Measurements from ENCODE around the gene CENATAC. TPM values are rescaled to one million over a fixed set of nuclear protein-coding genes. Genes with fewer than 3 reads are reported as not detected.

Gene CENATAC
- total and polyA plus RNA-seq, 8 donors, result 34.5 to 53.0 (median 41.5) TPM

DNA sequence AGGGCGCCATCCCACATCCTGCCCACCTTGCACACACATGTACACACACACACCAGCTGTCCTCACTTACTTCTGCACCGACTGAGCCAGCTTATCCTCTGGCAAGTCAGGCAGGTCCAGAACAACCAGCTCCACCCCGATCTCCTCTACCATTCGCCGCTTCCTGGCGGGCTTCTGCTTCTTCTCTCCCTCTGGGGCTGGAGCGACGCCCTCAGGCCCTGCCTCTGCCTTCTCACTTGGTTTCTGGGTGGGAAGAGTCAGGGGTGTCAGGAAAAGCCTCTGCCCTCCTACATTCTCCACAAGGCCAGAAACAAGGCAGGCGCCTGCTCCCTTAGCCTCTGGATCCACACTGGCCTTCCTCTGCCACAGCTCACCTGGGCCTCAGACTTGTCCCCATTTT lies 50.7 kb downstream of the CENATAC start:
- Histone ChIP-seq H3K4me3 (no peak overlapping the region), H3K27me3 (no peaks in the 10 kb centered on the region), H3K36me3 (peaks cover 0 to 95% of the 10 kb centered on the region in 2 donors), H3K4me1 (no peaks in the 10 kb centered on the region), H3K9me3 (no peaks in the 10 kb centered on the region), H3K27ac (no peak overlapping the region)
- TF ChIP-seq, protein P1, sequence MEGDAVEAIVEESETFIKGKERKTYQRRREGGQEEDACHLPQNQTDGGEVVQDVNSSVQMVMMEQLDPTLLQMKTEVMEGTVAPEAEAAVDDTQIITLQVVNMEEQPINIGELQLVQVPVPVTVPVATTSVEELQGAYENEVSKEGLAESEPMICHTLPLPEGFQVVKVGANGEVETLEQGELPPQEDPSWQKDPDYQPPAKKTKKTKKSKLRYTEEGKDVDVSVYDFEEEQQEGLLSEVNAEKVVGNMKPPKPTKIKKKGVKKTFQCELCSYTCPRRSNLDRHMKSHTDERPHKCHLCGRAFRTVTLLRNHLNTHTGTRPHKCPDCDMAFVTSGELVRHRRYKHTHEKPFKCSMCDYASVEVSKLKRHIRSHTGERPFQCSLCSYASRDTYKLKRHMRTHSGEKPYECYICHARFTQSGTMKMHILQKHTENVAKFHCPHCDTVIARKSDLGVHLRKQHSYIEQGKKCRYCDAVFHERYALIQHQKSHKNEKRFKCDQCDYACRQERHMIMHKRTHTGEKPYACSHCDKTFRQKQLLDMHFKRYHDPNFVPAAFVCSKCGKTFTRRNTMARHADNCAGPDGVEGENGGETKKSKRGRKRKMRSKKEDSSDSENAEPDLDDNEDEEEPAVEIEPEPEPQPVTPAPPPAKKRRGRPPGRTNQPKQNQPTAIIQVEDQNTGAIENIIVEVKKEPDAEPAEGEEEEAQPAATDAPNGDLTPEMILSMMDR (IDR thresholded peaks at IDR 0.05), result no peak
- ATAC-seq, result no peak
- no peak for DNase-seq
- intact Hi-C loops (cut with DNase I), result no loop called here

DNA sequence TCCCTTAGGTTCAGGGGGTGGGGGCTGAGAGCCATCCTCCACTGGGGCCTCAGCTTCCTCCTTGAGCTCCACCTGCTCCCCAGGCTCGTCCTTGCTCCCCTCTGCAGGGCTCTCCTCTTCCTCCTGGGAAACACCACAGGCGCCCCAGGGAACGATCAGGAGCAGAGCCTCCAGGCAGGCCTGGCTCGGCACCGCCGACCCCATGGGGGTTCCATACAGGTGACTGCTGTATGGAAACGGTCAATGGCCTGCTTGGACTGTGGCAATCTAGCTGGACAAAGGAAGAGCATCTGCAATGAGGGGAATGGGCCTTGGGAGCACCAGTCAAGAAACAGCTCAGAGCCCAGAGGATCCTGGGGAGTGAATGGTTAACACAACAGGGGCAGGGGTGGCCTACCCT lies 51.1 kb downstream of the CENATAC start:
- TF ChIP-seq, protein P1 (IDR thresholded peaks at IDR 0.05), result no peak
- H3K27ac ChIP-seq, result no peak overlapping the region
- no peaks in the 10 kb centered on the region for H3K9me3 ChIP-seq
- no peak for DNase-seq
- H3K4me1 ChIP-seq, result no peaks in the 10 kb centered on the region
- intact Hi-C loops (cut with DNase I), result no loop called here
- no peaks in the 10 kb centered on the region for H3K27me3 ChIP-seq
- no peak overlapping the region for H3K4me3 ChIP-seq
- no peak for ATAC-seq
- H3K36me3 ChIP-seq, result peaks cover 0 to 100% of the 10 kb centered on the region in 2 donors

DNA sequence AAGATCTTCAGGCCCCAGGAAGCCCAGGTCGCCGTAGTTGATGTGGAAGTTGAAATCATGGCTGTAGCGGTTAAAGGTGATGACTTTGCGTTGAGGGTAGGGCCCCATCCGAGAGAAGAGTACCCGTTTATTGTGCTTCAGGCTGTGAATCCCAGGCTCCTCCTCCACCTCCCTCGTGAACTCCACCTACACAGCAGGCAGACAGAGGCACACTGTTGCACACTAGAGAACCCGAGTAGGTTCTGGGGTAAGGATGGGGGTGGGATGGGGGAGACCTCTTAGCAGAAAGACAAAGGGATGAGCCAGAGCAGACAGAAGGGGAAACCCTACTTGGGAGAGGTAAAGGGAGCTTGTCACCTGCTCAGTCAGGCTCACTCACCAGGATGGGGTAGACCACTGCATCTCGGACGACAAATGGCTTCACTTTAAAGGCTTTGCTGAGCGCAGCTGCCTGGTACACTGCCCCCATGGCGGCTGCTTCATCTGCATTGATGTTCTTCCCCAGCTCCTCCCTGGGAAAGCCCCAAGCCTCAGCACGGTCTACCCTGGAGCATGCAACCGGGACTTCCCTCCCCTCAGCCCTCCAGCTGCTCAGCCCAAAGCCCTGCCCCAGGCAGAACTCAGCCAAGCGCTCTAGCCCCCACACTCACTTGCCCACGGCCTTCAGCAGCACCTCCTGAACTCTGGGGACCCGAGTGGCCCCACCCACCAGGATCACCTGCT lies 53.7 kb downstream of the CENATAC start:
- Histone ChIP-seq H3K27ac (no peak overlapping the region), H3K4me1 (peaks cover 12 to 25% of the 10 kb centered on the region in 2 donors), H3K36me3 (peaks cover 0 to 89% of the 10 kb centered on the region in 2 donors), H3K9me3 (no peaks in the 10 kb centered on the region), H3K4me3 (no peak overlapping the region), H3K27me3 (no peaks in the 10 kb centered on the region)
- intact Hi-C loops (cut with DNase I), result no loop called here
- no peak for ATAC-seq
- DNase-seq, result peak in 1 of 4 donors; percentile 39
- TF ChIP-seq, protein P1 (IDR thresholded peaks at IDR 0.05), result no peak

DNA sequence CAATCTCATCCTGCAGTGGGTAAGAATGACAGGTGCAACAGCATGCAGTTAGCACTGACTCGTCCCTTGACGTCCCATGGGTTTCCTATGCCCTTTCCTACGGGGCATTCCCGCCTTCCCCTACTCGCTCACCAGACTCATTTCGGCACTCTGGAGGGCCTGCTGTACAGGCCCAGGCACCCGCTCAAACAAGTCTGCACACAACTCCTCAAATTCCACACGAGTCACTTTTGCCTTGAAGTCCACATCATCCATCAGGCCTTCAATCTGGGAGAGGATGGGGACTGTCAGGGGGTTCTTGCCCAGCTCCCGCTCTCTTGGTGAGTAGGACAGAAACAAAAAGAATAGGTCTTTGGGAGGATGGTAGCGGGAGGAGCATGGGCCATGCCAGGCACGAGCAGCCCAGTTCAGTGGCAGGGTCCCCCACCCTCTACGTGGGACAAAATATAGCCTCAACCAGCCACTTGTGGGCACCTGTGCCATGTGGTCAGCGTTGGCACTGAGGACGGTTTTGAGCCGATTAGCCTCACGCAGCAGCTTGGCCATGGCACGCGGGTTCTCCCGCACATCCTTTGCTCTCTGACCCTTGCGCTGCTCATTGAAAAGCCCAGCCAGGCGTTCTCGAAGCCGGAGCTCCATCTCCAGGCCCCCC lies 54.4 kb downstream of the CENATAC start:
- Histone ChIP-seq H3K27ac (no peak overlapping the region), H3K4me1 (peaks cover 12 to 25% of the 10 kb centered on the region in 2 donors), H3K4me3 (no peak overlapping the region), H3K36me3 (peaks cover 0 to 82% of the 10 kb centered on the region in 2 donors), H3K27me3 (no peaks in the 10 kb centered on the region), H3K9me3 (no peaks in the 10 kb centered on the region)
- ATAC-seq (no peak), DNase-seq (no peak)
- intact Hi-C loops (cut with DNase I), result no loop called here
- TF ChIP-seq, protein P1 (IDR thresholded peaks at IDR 0.05), result no peak

DNA sequence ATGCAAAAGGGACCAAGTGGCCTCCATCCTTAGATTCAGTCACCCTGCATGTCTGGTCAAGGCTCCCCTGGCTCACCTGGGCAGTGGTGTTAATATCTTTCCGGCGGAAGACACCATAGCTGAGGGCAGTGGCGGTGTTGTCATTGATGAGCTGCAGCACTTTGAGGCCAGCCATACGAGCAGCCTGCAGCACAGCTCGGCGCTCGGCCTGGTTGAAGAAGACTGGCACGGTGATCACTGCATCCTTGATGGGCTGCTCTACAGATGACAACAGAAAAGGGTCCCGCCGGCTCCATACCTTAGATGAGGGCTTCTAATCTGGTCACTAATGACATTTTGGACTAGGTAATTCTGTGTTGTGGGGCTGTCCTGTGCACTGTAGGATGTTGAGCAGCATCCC lies 56.5 kb downstream of the CENATAC start:
- Histone ChIP-seq H3K27ac (no peak overlapping the region), H3K36me3 (peaks cover 0 to 60% of the 10 kb centered on the region in 2 donors), H3K27me3 (no peaks in the 10 kb centered on the region), H3K9me3 (no peaks in the 10 kb centered on the region), H3K4me3 (no peak overlapping the region), H3K4me1 (peaks cover 20 to 34% of the 10 kb centered on the region in 2 donors)
- intact Hi-C loops (cut with DNase I), result no loop called here
- ATAC-seq (no peak), DNase-seq (no peak)
- TF ChIP-seq, protein P1 (IDR thresholded peaks at IDR 0.05), result no peak
